HTERT RPE-1 (cell line): ENCODE measurements around the gene RHOBTB1.

Source experiments
- in situ Hi-C: fragments of 300-500 bp; cut with MboI; formaldehyde crosslinking; loops from 4 replicates; pipeline ENCODE4 v1.14.3; 2020; ENCODE audit warnings: low sequenced_read_pairs

The RHOBTB1 gene

DNA sequence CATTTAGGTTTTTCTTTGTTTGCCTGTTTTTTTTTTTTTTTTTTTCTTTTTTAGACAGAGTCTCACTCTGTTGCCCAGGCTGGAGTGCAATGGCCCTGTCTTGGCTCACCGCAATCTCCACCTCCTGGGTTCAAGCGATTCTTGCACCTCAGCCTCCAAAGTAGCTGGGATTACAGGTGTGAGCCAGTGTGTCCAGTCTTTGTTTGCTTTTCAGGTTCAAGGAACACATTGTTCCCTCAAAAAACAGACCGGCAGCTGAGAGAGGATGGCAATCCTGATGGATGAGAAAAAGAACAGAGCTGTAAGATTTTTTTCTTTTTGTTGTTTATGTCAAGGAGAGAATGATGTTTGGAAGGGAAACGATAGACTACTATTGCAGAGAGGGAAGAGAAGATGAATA, 23.3 kb upstream of the RHOBTB1 start:
- in situ Hi-C loops: no loop called here

DNA sequence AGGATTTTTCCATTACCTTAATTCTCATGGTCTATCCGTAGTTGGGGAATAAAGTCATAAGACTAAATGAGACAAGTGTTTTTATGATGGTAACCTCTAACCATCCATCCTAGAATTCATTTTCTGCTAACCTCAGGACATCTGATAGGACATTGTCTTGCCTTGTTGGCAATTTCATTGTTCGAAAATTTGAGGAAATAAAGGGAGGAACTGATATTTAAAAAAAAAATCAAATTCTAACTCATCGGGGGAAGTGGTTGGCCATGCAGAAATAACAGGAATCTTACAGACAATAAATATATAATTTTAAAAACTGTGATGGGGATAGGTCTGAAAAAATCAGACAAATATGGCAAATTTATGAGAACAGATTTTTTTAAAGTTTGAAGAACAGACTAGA, 21.7 kb upstream of the RHOBTB1 start:
- in situ Hi-C loops: no loop called here

DNA sequence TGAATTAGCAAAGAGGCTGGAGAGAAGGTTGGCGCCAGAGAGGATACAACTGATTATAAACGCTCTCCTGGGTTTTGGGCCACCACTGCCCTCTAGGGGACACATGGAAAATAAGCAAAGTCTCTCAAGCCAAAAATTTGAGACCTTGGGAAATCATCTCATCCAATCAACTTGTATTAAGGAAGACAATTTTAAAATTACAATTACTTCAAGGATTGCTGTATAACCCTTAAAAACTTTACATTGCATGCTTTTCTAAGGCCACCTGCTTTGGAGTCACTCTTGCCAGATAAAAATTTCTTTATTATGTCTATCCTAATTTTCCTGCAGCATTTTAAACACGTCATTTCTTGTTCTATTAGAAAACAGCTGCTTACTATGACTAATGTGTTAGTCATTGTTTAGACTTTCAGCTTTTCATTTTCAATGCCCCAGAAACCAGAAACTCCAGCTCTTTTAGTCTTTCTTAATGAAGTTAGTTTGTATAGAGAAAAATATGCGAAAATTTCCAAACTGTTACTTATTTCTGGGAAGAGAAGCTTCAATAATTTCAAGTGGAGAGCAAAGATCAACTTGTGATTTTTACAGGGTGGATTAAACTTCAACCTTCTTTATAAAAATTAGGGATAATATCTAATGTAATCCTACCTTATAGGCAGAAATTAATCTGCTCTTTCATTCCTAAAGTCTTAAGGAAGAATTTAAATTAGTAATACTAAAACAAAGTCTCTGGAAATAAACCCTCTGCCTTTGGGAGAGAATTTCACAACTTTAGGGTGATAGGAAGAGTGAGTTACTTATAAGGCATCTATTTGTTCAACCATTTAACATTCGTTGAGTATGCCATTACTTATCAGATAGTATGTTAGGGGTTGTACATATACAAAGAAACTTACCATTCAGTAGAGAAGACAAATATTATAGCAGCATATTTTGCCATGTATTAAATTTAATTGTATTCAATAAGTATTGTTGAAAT, 20.6 kb upstream of the RHOBTB1 start:
- in situ Hi-C loops: no loop called here

DNA sequence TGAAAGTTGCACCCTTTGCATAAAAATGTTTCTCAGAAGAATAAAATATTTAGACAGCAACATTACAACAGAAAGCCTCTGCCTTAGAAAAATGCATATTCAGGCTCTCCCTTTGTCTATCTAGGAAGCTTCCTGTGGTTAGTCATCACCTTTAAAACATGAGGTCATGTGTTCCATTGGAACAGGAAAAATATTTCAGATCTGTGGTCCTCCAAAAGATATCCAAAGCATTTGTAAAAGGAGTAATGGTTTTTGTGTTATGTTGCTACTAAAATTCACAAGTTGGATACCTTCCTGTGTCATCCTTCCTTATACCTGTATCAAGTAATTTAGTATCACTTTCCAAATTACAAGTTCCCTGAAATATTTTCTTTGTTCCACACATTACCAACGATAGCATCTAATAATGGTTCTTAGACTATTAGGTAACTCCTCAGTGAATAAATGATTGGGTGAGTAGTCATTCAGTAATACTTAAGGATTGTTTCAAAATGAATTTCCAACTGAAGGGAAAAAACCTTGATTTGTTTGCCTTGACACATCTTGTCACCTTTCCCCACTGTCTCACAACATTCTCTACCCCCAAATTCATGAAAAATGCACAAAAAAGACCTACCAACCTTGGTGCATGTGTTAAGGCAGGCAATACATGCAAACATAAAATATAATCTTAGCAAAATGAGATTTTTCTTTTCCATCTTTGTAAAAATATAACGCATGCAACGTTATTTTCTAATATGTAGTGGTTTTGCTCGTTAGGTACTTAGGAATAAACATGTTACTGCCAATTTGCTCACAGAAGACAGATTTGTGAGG, 19.7 kb upstream of the RHOBTB1 start:
- in situ Hi-C loops: no loop called here

DNA sequence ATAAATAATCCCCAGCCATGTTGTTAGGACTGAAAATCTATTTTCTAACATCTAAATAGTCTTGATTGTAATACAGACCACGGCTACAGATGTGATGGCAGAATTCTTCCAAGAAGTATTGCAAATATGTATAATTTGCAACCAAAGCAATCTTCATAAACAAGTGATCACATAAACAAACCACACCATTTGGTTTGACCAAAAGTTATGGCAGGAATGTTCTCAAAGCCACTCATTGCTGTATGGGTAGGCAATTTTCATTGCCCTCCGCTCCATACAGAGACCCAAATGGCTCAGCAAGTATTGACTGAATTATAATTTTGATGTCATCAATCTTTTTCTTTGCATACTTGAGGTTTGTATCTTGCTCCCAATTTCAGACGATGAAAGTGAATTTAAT, 19.0 kb upstream of the RHOBTB1 start:
- in situ Hi-C loops: no loop called here

DNA sequence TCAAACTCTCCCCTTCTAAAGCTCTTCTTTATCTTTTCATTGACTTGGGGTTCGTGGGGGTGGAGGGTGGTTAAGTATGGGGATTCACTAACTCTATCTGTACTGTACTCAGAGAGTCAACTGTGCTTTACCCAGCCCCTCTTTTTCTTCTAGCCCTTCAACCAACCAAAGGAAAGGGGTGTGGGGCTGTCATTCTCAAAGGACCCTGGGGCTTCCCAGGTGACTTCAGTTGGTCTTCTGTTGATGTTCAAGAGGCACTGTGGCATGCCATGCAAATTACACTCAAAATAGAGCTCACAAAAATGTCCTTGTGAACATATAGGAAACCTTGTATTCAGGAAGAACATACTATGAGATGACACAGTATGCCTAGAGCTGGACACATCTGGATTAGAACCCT, 16.9 kb upstream of the RHOBTB1 start:
- in situ Hi-C loops: no loop called here

DNA sequence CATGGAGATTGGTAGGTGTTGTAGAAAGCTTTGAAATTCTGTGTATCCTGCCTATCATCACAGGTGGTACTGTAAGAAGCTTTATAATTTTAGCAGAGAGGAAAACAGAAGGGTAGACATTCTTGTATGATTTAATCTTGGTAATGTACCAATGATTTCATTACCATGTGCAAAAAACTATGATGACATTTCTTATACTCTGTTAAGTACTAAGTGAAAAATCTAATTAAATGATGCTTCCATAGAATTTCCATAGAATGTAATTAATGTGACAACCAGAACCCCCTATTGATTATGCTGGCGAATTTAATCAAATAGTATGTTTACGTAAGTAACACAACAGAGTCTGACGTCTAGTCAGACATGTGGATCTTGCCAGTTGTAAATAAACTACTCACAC, 16.0 kb upstream of the RHOBTB1 start:
- in situ Hi-C loops: no loop called here

DNA sequence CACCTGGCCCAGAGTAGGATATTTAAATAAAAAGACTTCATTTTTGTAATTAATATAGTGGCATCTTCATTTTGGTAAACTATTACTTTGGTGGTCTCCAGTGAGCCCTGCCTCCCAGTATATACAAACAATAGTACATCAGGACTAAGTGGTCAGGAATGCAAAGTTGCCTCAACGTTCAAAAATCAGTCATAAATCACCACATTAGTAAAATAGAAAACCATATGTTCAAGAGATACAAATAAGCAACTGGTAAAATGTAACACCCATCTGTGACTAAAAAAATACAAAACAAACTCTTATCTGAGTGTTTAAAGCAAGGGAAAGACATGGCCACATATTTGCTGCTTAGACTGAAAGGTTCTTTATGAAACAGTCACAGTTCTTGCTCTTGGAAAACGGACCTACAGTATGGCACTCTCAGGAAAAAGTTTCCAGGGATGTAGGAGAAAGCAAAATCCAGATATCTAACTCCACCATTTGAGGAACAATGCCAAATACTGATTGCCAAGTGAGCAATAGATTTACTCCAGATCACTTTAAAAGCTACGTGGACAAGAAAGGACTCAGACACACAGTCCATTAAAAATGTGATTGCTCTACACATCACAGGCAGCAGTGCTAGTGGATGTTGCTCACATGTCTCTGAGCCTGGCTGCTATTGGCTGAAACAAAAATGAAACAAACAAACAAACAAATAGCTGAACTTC, 15.1 kb upstream of the RHOBTB1 start:
- in situ Hi-C loops: no loop called here

DNA sequence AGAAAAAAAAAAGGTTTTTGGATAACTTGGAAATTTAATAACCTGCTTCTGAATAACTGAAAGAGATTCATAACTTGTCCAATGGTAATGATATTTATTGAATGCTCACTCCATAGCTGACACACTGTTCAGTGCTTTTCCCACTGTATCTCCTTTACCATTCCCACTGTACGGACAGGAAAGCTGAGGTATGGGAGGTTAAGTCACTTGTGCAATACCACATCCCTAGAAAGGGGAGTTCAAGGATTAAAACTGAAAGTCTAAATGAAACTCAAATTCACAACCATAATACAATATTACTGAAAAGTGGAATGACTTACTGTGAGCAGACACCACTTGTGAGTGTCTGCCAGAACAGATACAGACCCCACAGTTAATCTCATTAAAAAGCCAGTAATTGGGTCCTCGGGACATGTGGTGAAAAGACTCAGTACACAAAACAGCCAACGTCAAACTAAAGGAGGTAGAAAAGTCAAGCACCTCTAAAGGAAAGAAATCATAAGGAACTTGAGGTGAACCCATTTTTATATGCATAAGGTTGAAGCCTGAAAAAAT, 13.8 kb upstream of the RHOBTB1 start:
- in situ Hi-C loops: no loop called here

DNA sequence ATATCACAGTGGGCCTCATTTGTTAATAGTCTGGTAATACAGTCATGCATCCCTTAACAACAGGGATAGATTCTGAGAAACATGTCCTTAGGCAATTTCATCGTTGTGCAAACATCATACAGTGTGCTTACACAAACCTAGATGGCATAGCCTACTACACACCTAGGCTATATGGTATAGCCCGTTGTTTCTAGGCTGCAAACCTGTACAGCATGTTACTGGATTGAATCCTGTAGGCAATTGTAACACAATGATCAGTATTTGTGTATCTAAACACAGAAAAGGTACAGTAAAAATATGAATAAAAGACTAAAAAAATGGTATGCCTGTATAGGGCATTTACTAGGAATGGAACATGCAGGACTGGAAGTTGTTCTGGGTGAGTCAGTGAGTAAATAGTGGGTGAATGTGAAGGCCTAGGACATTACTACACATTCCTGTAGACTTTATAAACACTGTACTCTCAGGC, 12.0 kb upstream of the RHOBTB1 start:
- in situ Hi-C loops: no loop called here

DNA sequence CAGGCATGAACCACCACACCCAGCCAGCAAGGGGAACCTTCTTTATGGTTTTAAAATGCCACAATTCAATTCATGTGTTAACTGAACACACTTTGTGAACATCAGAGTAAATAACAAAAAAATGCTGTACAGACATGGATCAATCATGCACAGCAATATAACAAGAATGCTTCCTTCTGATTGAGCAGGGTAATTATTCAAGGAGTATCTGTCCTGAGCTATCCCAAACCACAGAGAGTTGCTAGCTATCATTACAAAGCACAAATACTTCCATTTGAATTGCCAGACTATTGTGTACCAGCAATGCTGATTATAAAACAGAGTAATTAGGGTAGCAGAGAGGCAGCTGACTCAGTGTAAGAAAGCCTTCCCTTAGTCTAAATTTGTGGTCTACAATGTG, 11.3 kb upstream of the RHOBTB1 start:
- in situ Hi-C loops: no loop called here

DNA sequence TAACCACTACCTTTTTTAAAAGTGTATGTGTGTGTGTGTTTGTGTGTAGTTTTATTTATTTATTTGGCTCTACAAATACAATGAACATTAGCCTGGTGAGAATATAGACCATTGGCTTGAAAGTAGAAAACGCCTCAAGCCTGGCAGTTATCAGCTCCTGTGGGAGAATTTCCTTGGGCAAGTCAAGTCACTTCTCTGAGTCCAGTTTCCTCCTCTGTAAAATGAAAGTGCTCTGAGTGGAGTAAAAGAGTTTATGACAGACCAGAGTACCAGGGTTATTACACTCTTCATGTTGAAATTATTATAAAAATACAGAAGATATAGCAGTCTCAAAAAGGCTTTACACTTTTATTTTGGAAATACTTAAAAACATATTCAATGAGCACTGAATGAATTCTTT, 10.1 kb upstream of the RHOBTB1 start:
- in situ Hi-C loops: no loop called here

DNA sequence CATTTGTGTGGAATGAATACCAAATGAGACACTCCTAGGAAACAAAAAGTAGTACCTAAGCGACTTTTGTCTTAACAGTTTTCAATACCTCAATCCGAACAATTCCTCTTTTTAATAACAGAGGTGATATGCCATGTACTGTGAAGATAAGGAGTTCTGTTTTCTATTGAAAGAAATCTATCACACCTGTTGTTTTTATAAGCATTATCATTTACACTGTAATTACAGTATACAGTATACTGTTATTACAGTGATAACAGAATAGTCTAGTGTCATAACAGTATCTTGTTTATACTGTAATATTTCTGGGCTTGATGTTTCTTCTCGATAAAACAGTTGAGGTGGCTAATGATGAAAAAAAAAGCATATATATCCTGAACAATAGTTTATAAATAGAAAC, 9.4 kb upstream of the RHOBTB1 start:
- in situ Hi-C loops: no loop called here

DNA sequence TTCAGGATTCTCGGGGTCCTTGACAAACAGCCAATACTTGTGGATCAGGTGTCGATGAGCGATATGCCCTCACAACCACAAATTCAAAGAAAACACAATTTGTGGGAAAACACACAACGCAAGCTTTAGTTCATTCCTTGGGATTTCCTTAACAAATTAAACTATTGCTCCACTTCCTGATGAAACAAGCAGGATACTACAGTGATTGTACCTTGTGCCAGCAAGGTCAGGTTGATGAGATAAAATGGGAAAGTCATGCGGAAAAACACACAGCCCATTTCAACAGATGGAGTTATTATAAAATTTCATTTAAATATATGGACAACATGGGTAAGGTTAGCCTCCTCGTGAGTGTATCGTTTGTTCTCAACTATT, 8.8 kb upstream of the RHOBTB1 start:
- in situ Hi-C loops: no loop called here

DNA sequence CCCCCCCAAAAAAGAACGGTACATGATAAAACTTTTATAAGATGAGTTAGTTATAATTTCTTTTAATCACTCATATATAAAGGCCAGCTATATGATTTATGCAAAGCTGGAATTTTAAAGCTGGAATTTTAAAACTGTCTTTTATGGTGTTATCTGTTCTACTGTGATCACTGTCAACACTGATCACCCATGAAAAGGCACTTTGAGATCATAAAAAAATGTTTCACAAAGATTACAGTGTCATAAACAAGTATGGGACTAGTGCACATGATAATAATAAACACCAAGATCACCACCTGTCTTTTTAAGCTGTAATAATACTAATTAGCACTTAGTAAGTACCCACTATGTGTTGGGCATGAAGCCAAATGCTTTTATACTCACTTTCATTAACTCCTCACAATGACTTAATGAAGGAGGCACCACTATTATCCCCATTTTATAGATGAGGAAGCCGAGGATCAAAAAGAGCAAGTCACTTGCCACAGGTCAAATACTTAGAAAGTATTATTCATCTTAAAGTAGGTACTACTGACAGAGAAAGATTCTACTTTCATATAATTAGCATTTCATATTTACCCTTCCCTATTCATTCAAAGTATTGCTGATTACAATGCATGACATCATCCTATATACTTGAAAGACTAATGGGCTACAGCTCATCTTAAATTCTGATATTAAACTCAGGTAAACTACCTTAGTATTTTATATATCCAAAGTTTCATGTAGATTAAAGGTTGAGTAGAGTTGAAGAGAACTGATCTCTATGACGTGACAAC, 8.3 kb upstream of the RHOBTB1 start:
- in situ Hi-C loops: no loop called here

DNA sequence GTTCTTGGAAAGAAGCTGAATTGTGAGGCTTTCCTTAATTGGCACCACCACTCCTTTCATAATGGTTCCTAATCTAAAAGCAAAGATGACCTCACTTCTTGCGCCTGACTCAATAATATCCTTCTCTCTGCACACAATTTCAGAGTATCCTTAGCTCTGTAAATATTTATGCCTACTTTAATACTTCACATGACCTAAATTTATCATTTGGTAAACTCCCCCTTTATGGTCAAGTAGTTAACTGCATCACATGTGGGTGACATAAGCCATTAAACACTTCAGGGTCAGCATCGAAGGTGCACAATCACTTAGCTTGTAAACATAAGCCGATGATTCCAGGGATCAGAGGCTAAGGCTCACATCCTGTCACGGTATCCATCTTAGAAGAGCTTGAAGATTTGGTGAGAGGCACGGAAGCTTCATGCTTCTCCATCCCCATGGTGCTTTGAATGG, 7.3 kb upstream of the RHOBTB1 start:
- in situ Hi-C loops: no loop called here

DNA sequence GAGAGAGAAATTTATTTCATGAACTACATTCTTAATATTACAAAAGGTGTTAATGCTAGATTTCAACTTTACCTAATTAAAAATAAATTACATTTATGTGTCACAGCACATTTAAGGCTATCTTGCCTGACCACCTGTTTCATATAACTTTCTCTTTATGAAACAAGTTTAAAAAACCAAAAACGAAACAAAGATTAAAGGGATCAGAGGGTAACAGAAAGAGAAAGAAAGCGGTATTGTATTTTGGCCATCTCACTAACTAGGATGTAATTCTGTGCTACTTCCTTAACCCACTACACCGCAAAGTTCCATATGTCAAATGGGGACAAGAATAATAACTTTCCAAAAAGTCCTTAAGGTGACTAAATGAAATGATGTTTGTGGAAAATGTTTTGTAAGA, 6.3 kb upstream of the RHOBTB1 start:
- in situ Hi-C loops: no loop called here

DNA sequence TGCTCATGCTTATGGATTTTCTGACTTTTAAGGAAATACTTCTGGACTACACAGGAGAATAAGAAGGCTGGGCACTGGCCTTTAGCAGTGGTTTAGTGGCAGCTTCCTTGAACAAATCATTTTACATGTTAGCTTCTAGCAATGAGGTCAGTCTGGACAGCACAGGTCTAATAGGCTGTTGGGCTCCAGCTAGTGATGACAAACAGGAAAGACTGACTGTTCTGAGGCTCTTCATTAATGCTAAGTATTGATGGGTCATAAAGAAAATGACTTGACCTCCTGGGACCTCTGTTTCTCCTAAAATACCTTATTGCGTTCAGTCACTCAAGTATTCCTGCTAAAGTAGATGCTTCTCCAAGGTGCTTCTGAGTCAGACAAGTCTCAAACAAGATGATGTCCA, 4.9 kb upstream of the RHOBTB1 start:
- in situ Hi-C loops: no loop called here

DNA sequence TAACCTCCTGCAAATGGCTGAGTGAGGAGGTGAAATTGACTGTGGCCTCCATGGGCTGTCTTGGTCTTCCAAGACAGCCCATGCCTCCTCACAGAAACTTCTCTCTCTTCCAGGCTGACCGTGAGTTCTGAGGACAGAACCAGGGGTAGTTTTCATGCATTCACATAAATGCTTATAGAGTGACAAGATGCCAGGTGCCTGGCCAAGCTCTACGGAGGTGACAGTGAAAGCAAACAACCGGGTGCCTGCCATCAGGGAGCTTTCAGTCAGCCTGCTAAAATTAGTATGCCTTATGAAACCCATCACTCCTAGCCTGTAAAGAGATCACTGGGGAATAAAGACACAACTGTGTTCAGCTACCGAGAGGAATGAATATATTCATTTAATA, 919 bp upstream of the RHOBTB1 start:
- in situ Hi-C loops: no loop called here
